WTC11 (cell line): ENCODE results near the gene SND1. TPM values are rescaled to one million over a fixed set of nuclear protein-coding genes. Genes with fewer than 3 reads are reported as not detected.

Experiments used
- ATAC-seq: fragments of 200-7000 bp; cut with Tn5 transposase; 2 replicates; pipeline ENCODE4 v1.10.0; 2021; ENCODE audit warnings: mild to moderate bottlenecking, moderate library complexity
- CTCF ChIA-PET: fragments of 300-600 bp; sonication (Branson Sonifier 250); formaldehyde crosslinking; loops from one replicate; lab custom pipeline; 2021; ENCODE audit warnings: antibody characterized with exemption; lab: Charles Lee
- POLR2A ChIA-PET: fragments of 350-600 bp; sonication (Branson Sonifier 250); formaldehyde crosslinking; loops from one replicate; lab custom pipeline; 2021; ENCODE audit warnings: antibody characterized with exemption; lab: Charles Lee
- DNase-seq: peaks from one replicate; pipeline ENCODE4 v3.0.0; 2021; ENCODE audit warnings: low spot score
- H3K27ac Mint-ChIP-seq: 2 replicates; pipeline ENCODE4 v1.8.0; 2021; ENCODE audit warnings: mixed read lengths
- H3K27me3 Mint-ChIP-seq: 2 replicates; pipeline ENCODE4 v1.8.0; 2021; ENCODE audit warnings: low read depth, mild to moderate bottlenecking, moderate library complexity, mixed read lengths
- H3K36me3 Mint-ChIP-seq: 2 replicates; pipeline ENCODE4 v1.8.0; 2021; ENCODE audit warnings: mixed read lengths
- H3K4me1 Mint-ChIP-seq: 2 replicates; pipeline ENCODE4 v1.8.0; 2022; ENCODE audit warnings: mixed read lengths
- H3K4me3 Mint-ChIP-seq: 2 replicates; pipeline ENCODE4 v1.8.0; 2021; ENCODE audit warnings: mild to moderate bottlenecking, moderate library complexity, mixed read lengths
- H3K9me3 Mint-ChIP-seq: 2 replicates; pipeline ENCODE4 v1.8.0; 2021; ENCODE audit warnings: mixed read lengths
- ARID4B ChIP-seq: sonication (generic); formaldehyde crosslinking; IDR thresholded peaks from 2 replicates; pipeline ENCODE4 v1.8.0; 2023; ENCODE audit warnings: missing genetic modification reagents, mild to moderate bottlenecking, borderline replicate concordance
- ATF3 ChIP-seq: sonication (generic); formaldehyde crosslinking; conservative IDR thresholded peaks from 2 replicates; pipeline ENCODE4 v1.8.1; 2022; ENCODE audit warnings: mild to moderate bottlenecking, missing genetic modification reagents
- ATF6 ChIP-seq: sonication (generic); formaldehyde crosslinking; IDR thresholded peaks from 2 replicates; pipeline ENCODE4 v1.8.1; 2023; ENCODE audit warnings: mild to moderate bottlenecking, missing genetic modification reagents
- ERG ChIP-seq: fragments of 250-450 bp; sonication (Bioruptor Pico); IDR thresholded peaks from 2 replicates; pipeline ENCODE4 v1.8.0; 2021; ENCODE audit warnings: mild to moderate bottlenecking
- FOXP1 ChIP-seq: sonication (generic); formaldehyde crosslinking; IDR thresholded peaks from 2 replicates; pipeline ENCODE4 v1.8.0; 2022; ENCODE audit warnings: missing genetic modification reagents, mild to moderate bottlenecking, moderate library complexity, borderline replicate concordance
- IRF2 ChIP-seq: sonication (generic); formaldehyde crosslinking; IDR thresholded peaks from 2 replicates; pipeline ENCODE4 v1.8.0; 2022; ENCODE audit warnings: low read depth, missing genetic modification reagents, borderline replicate concordance
- MAX ChIP-seq: sonication (generic); formaldehyde crosslinking; IDR thresholded peaks from 2 replicates; pipeline ENCODE4 v1.8.0; 2022; ENCODE audit warnings: mild to moderate bottlenecking, missing genetic modification reagents
- MLX ChIP-seq: sonication (generic); formaldehyde crosslinking; IDR thresholded peaks from 2 replicates; pipeline ENCODE4 v1.8.1; 2023; ENCODE audit warnings: mild to moderate bottlenecking, missing genetic modification reagents, moderate library complexity
- PREB ChIP-seq: sonication (generic); formaldehyde crosslinking; IDR thresholded peaks from 2 replicates; pipeline ENCODE4 v1.8.1; 2022; ENCODE audit warnings: mild to moderate bottlenecking, missing genetic modification reagents, moderate library complexity, borderline replicate concordance
- STAT6 ChIP-seq: sonication (generic); formaldehyde crosslinking; conservative IDR thresholded peaks from 2 replicates; pipeline ENCODE4 v1.8.1; 2023; ENCODE audit warnings: mild to moderate bottlenecking, low read depth, missing genetic modification reagents, moderate library complexity
- ZMAT4 ChIP-seq: fragments of 250-450 bp; sonication (Bioruptor Pico); IDR thresholded peaks from 2 replicates; pipeline ENCODE4 v1.9.0; 2021; ENCODE audit warnings: mild to moderate bottlenecking
- ZNF219 ChIP-seq: sonication (generic); formaldehyde crosslinking; IDR thresholded peaks from 2 replicates; pipeline ENCODE4 v1.8.0; 2023; ENCODE audit warnings: missing genetic modification reagents, mild to moderate bottlenecking, borderline replicate concordance
- ZNF263 ChIP-seq: sonication (generic); formaldehyde crosslinking; IDR thresholded peaks from 2 replicates; pipeline ENCODE4 v1.8.1; 2022; ENCODE audit warnings: low read depth, mild to moderate bottlenecking, moderate library complexity, missing genetic modification reagents
- ZNF671 ChIP-seq: fragments of 250-450 bp; sonication (Bioruptor Pico); IDR thresholded peaks from 2 replicates; pipeline ENCODE4 v1.8.0; 2021; ENCODE audit warnings: mild to moderate bottlenecking
- ZSCAN18 ChIP-seq: fragments of 250-450 bp; sonication (Bioruptor Pico); IDR thresholded peaks from 2 replicates; pipeline ENCODE4 v2.1.2; 2022; ENCODE audit warnings: mild to moderate bottlenecking, moderate library complexity
- total RNA-seq: library from RNA; stranded (reverse); gene quantifications from 3 replicates; pipeline ENCODE4 v1.2.3, GENCODE V29; 2021

Gene SND1
- total RNA-seq, 1 experiment from 2014 or later, result 261 TPM

- TF ChIP-seq ARID4B (no peak), ZNF671 (CRISPR knock-in tag) (no peak), ZSCAN18 (CRISPR knock-in tag) (no peak), IRF2 (no peak), MLX (CRISPR knock-in tag) (no peak), ZNF263 (no peak), FOXP1 (no peak), PREB (no peak), MAX (CRISPR knock-in tag) (no peak), ZMAT4 (CRISPR knock-in tag) (no peak)
Observed at GRCh38 chr7:127967281-127967680, 315.3 kb downstream of the SND1 start (continued).

- DNase-seq, result no peak
- CTCF ChIA-PET, result no interaction called here
- H3K4me1 Mint-ChIP-seq, result no peaks in the 10 kb centered on the region
- no peaks in the 10 kb centered on the region for H3K36me3 Mint-ChIP-seq
- H3K9me3 Mint-ChIP-seq, result no peaks in the 10 kb centered on the region
- H3K27me3 Mint-ChIP-seq, result no peaks in the 10 kb centered on the region
- H3K4me3 Mint-ChIP-seq, result no peak overlapping the region
- TF ChIP-seq ATF6 (CRISPR knock-in tag) (no peak), ATF3 (no peak), STAT6 (CRISPR knock-in tag) (no peak), ZNF219 (no peak), ERG (CRISPR knock-in tag) (no peak)
- TF ChIP-seq, all 79 proteins: peak for 0
- POLR2A ChIA-PET, result no interaction called here
- no peak overlapping the region for H3K27ac Mint-ChIP-seq
- ATAC-seq, result no peak
Observed at GRCh38 chr7:127968547-127968946, 316.6 kb downstream of the SND1 start.
